ENCODE data around the gene FOXL2. TPM values are rescaled to one million over a fixed set of nuclear protein-coding genes. Genes with fewer than 3 reads are reported as not detected.
A peak's percentile ranks its signal among the peaks of the same experiment; 100 is the strongest.

Gene FOXL2
- total RNA-seq, 1 experiment from 2014 or later = 12.7 TPM

GRCh38 chr3:138940446-138940845 lies 6.5 kb downstream of the FOXL2 start:
- no peak for DNase-seq (ENCODE audit: low read depth, low spot score)
- CTCF ChIA-PET = interaction anchor here (0.7 kb wide), 1 partner anchor 373 kb away, joined by 4 read pairs; no protein-coding TSS in a partner anchor
- Histone ChIP-seq H3K36me3 (ENCODE audit: control insufficient read depth, insufficient read depth, low read length) (no peaks in the 10 kb centered on the region), H3K9me3 (ENCODE audit: control insufficient read depth, insufficient read depth, low read depth, low read length) (no peaks in the 10 kb centered on the region), H3K4me3 (ENCODE audit: low read depth in 2 of 2, low read length in 2 of 2) (no peak overlapping the region), H3K4me1 (ENCODE audit: control insufficient read depth, insufficient read depth, low read length) (peaks cover 39% of the 10 kb centered on the region), H3K27ac (ENCODE audit: low read length) (peak overlapping the region; percentile 12; the same call in 1 of the 2 replicates), H3K27me3 (ENCODE audit: control insufficient read depth, insufficient read depth, low read length) (no peaks in the 10 kb centered on the region)
- intact Hi-C loops (cut with micrococcal nuclease; ENCODE audit: unreplicated experiment) = loop anchor here (5.0 kb wide), 1 partner anchor 37 kb away; no protein-coding TSS in a partner anchor
- TF ChIP-seq TCF7L2 (IDR thresholded peaks at IDR 0.05; ENCODE audit: low read depth, low read length) = no peak
- TF ChIP-seq SIN3A (IDR thresholded peaks at IDR 0.05; ENCODE audit: borderline replicate concordance, insufficient read depth, low read depth, low read length) = no peak
- TF ChIP-seq REST (IDR thresholded peaks at IDR 0.05; ENCODE audit: insufficient read depth in 1 of 2, low read depth in 2 of 2, low read length in 1 of 2) = no peak
- no peak for TF ChIP-seq POLR2AphosphoS5 (IDR thresholded peaks at IDR 0.05; ENCODE audit: low read depth, low read length)
- TF ChIP-seq CTCF (IDR thresholded peaks at IDR 0.05) = no peak
- POLR2A ChIA-PET = no interaction called here
- ATAC-seq = no peak
- no TSS peak for BruUV-seq (replicated peaks)
- in situ Hi-C loops (cut with HindIII; ENCODE audit: low pct_unique_long_range_greater_than_20kb, low sequenced_read_pairs) = no loop called here

- TF ChIP-seq REST (IDR thresholded peaks at IDR 0.05; ENCODE audit: insufficient read depth in 1 of 2, low read depth in 2 of 2, low read length in 1 of 2) = no peak
- no peak for TF ChIP-seq SIN3A (IDR thresholded peaks at IDR 0.05; ENCODE audit: borderline replicate concordance, insufficient read depth, low read depth, low read length)
- no peak for TF ChIP-seq POLR2AphosphoS5 (IDR thresholded peaks at IDR 0.05; ENCODE audit: low read depth, low read length)
- TF ChIP-seq TCF7L2 (IDR thresholded peaks at IDR 0.05; ENCODE audit: low read depth, low read length) = no peak
- no peak for TF ChIP-seq CTCF (IDR thresholded peaks at IDR 0.05)
- intact Hi-C loops (cut with micrococcal nuclease; ENCODE audit: unreplicated experiment) (loop anchor here (5.0 kb wide), 1 partner anchor 38 kb away; no protein-coding TSS in a partner anchor), in situ Hi-C loops (cut with HindIII; ENCODE audit: low pct_unique_long_range_greater_than_20kb, low sequenced_read_pairs) (no loop called here)
- no peak for DNase-seq (ENCODE audit: low read depth, low spot score)
- POLR2A ChIA-PET = no interaction called here
- H3K36me3 ChIP-seq (ENCODE audit: control insufficient read depth, insufficient read depth, low read length) = no peaks in the 10 kb centered on the region
- ATAC-seq = no peak
- no peak overlapping the region for H3K27ac ChIP-seq (ENCODE audit: low read length)
- H3K4me3 ChIP-seq (ENCODE audit: low read depth in 2 of 2, low read length in 2 of 2) = no peak overlapping the region
- CTCF ChIA-PET = no interaction called here
- peaks cover 35% of the 10 kb centered on the region for H3K4me1 ChIP-seq (ENCODE audit: control insufficient read depth, insufficient read depth, low read length)
- H3K9me3 ChIP-seq (ENCODE audit: control insufficient read depth, insufficient read depth, low read depth, low read length) = no peaks in the 10 kb centered on the region
- H3K27me3 ChIP-seq (ENCODE audit: control insufficient read depth, insufficient read depth, low read length) = no peaks in the 10 kb centered on the region
- BruUV-seq (replicated peaks) = no TSS peak
Measured at GRCh38 chr3:138939561-138940241, 7.2 kb downstream of the FOXL2 start.

All from Panc1 (cell line).